ENCODE results near the gene RHEB. TPM values are rescaled to one million over a fixed set of nuclear protein-coding genes. Genes with fewer than 3 reads are reported as not detected.

The RHEB gene
- 100 to 1,000 TPM in 3 of 12 donors, 10 to 100 TPM in 8, not detected in 1; 64.8 to 105 (median 84.8) TPM for polyA plus RNA-seq (ENCODE audit: insufficient read length in 12 of 12)
- long read RNA-seq, donor 1, transcript RHEB-201 (8 exons, 2,075 nt): major isoform, 53 of 54 reads
- long read RNA-seq, donor 1, partial matches to known transcripts: 0 of 54 reads
- long read RNA-seq, donor 1, other reads (novel, unspliced or antisense): 0 of 54 reads
- long read RNA-seq, donor 2, transcript RHEB-201 (8 exons, 2,075 nt): major isoform, 47 of 48 reads
- long read RNA-seq, donor 2, partial matches to known transcripts: 0 of 48 reads
- long read RNA-seq, donor 2, other reads (novel, unspliced or antisense): 0 of 48 reads
- long read RNA-seq, donor 3, transcript RHEB-201 (8 exons, 2,075 nt): major isoform, 11 of 12 reads
- long read RNA-seq, donor 3, partial matches to known transcripts: 0 of 12 reads
- long read RNA-seq, donor 3, other reads (novel, unspliced or antisense): 0 of 12 reads
- long read RNA-seq, donor 4, transcript RHEB-201 (8 exons, 2,075 nt): major isoform, 17 of 17 reads
- long read RNA-seq, donor 4, partial matches to known transcripts: 0 of 17 reads
- long read RNA-seq, donor 4, other reads (novel, unspliced or antisense): 0 of 17 reads
- long read RNA-seq, donor 5, transcript RHEB-201 (8 exons, 2,075 nt): major isoform, 72 of 74 reads
- long read RNA-seq, donor 5, partial matches to known transcripts: 0 of 74 reads
- long read RNA-seq, donor 5, other reads (novel, unspliced or antisense): 0 of 74 reads
- long read RNA-seq, donor 6, transcript RHEB-201 (8 exons, 2,075 nt): major isoform, 25 of 25 reads
- long read RNA-seq, donor 6, partial matches to known transcripts: 0 of 25 reads
- long read RNA-seq, donor 6, other reads (novel, unspliced or antisense): 0 of 25 reads
- long read RNA-seq, donor 7, transcript RHEB-201 (8 exons, 2,075 nt): major isoform, 22 of 22 reads
- long read RNA-seq, donor 7, partial matches to known transcripts: 0 of 22 reads
- long read RNA-seq, donor 7, other reads (novel, unspliced or antisense): 0 of 22 reads
- long read RNA-seq, donor 8, transcript RHEB-201 (8 exons, 2,075 nt): major isoform, 48 of 48 reads
- long read RNA-seq, donor 8, partial matches to known transcripts: 0 of 48 reads
- long read RNA-seq, donor 8, other reads (novel, unspliced or antisense): 0 of 48 reads
- long read RNA-seq, donor 9, transcript RHEB-201 (8 exons, 2,075 nt): major isoform, 34 of 35 reads
- long read RNA-seq, donor 9, partial matches to known transcripts: 0 of 35 reads
- long read RNA-seq, donor 9, other reads (novel, unspliced or antisense): 0 of 35 reads
- long read RNA-seq, donor 10, transcript RHEB-201 (8 exons, 2,075 nt): major isoform, 39 of 44 reads
- long read RNA-seq, donor 10, partial matches to known transcripts: 0 of 44 reads
- long read RNA-seq, donor 10, other reads (novel, unspliced or antisense): 0 of 44 reads
- long read RNA-seq, donor 11, transcript RHEB-201 (8 exons, 2,075 nt): major isoform, 49 of 51 reads
- long read RNA-seq, donor 11, partial matches to known transcripts: 0 of 51 reads
- long read RNA-seq, donor 11, other reads (novel, unspliced or antisense): 0 of 51 reads

- DNase-seq: peak; percentile 100
Measured at GRCh38 chr7:151519765-151520418, at the start of gene RHEB. RHEB (minus strand) TSS chr7:151519895; CDS start chr7:151519511, 384 bp downstream.

- peak; percentile 11 for DNase-seq
Measured at GRCh38 chr7:151566897-151567320, 47.2 kb upstream of the RHEB start.

GRCh38 chr7:151565541-151565940, 45.8 kb upstream of the RHEB start:
- no peak for DNase-seq

- DNase-seq: no peak
Measured at GRCh38 chr7:151560243-151560642, 40.5 kb upstream of the RHEB start.

- no peak for DNase-seq
Measured at GRCh38 chr7:151559557-151560183, 40.0 kb upstream of the RHEB start.

GRCh38 chr7:151558575-151558974, 38.9 kb upstream of the RHEB start:
- DNase-seq: no peak

GRCh38 chr7:151556592-151556991, 36.9 kb upstream of the RHEB start:
- DNase-seq: no peak

GRCh38 chr7:151553356-151553755, 33.7 kb upstream of the RHEB start:
- no peak for DNase-seq

GRCh38 chr7:151552352-151553028, 32.8 kb upstream of the RHEB start:
- DNase-seq: no peak

- DNase-seq: no peak
Measured at GRCh38 chr7:151551820-151552219, 32.1 kb upstream of the RHEB start.

- DNase-seq: no peak
Measured at GRCh38 chr7:151550656-151551286, 31.1 kb upstream of the RHEB start.

GRCh38 chr7:151549644-151550043, 29.9 kb upstream of the RHEB start:
- no peak for DNase-seq

- no peak for DNase-seq
Measured at GRCh38 chr7:151549083-151549482, 29.4 kb upstream of the RHEB start.

GRCh38 chr7:151544183-151544582, 24.5 kb upstream of the RHEB start:
- DNase-seq: no peak

GRCh38 chr7:151542606-151543130, 23.0 kb upstream of the RHEB start:
- DNase-seq: no peak

GRCh38 chr7:151541709-151542499, 22.2 kb upstream of the RHEB start:
- no peak for DNase-seq

GRCh38 chr7:151540146-151540545, 20.5 kb upstream of the RHEB start:
- no peak for DNase-seq
